ENCODE measurements around the gene MPP4. TPM values are rescaled to one million over a fixed set of nuclear protein-coding genes. Genes with fewer than 3 reads are reported as not detected.

Gene MPP4
- total RNA-seq, 4 donors from 2014 or later = 0.33 TPM; not detected in 3

- Histone ChIP-seq H3K27me3 (no peaks in the 10 kb centered on the region), H3K4me1 (no peaks in the 10 kb centered on the region), H3K9me3 (no peaks in the 10 kb centered on the region), H3K4me3 (no peak overlapping the region), H3K36me3 (peaks cover 0 to 75% of the 10 kb centered on the region in 2 donors), H3K27ac (no peak overlapping the region)
- in situ Hi-C loops (cut with MboI; ENCODE audit: low sequenced_read_pairs in 4 of 4) (no loop called here), intact Hi-C loops (cut with DNase I; ENCODE audit: low total_unique reads) (no loop called here)
- DNase-seq (no peak), ATAC-seq (no peak)
- no peak for TF ChIP-seq POLR2A (IDR thresholded peaks at IDR 0.05)
- TF ChIP-seq CTCF (IDR thresholded peaks at IDR 0.05 in 4 of 5, conservative IDR thresholded peaks at IDR 0.05 in 1 of 5) = no peak
Observed at GRCh38 chr2:201733544-201733943, 35.1 kb upstream of the MPP4 start.

GRCh38 chr2:201730651-201731285, 32.3 kb upstream of the MPP4 start:
- H3K36me3 ChIP-seq = peaks cover 0 to 75% of the 10 kb centered on the region in 2 donors
- TF ChIP-seq CTCF (IDR thresholded peaks at IDR 0.05 in 4 of 5, conservative IDR thresholded peaks at IDR 0.05 in 1 of 5) (no peak), POLR2A (IDR thresholded peaks at IDR 0.05) (no peak)
- H3K4me1 ChIP-seq = no peaks in the 10 kb centered on the region
- H3K27ac ChIP-seq = no peak overlapping the region
- in situ Hi-C loops (cut with MboI; ENCODE audit: low sequenced_read_pairs in 4 of 4) = no loop called here
- ATAC-seq = no peak
- no peak overlapping the region for H3K4me3 ChIP-seq
- intact Hi-C loops (cut with DNase I; ENCODE audit: low total_unique reads) = no loop called here
- no peaks in the 10 kb centered on the region for H3K27me3 ChIP-seq
- no peaks in the 10 kb centered on the region for H3K9me3 ChIP-seq
- DNase-seq = no peak

- in situ Hi-C loops (cut with MboI; ENCODE audit: low sequenced_read_pairs in 4 of 4) (no loop called here), intact Hi-C loops (cut with DNase I; ENCODE audit: low total_unique reads) (no loop called here)
- peaks cover 7 to 67% of the 10 kb centered on the region in 2 donors for H3K36me3 ChIP-seq
- DNase-seq (no peak), ATAC-seq (no peak)
- no peak overlapping the region for H3K27ac ChIP-seq
- no peak overlapping the region for H3K4me3 ChIP-seq
- no peaks in the 10 kb centered on the region for H3K9me3 ChIP-seq
- TF ChIP-seq POLR2A (IDR thresholded peaks at IDR 0.05) (no peak), CTCF (IDR thresholded peaks at IDR 0.05 in 4 of 5, conservative IDR thresholded peaks at IDR 0.05 in 1 of 5) (no peak)
- H3K4me1 ChIP-seq = no peaks in the 10 kb centered on the region
- H3K27me3 ChIP-seq = no peaks in the 10 kb centered on the region
Observed at GRCh38 chr2:201715459-201715858, 17.0 kb upstream of the MPP4 start.

GRCh38 chr2:201712726-201713125, 14.3 kb upstream of the MPP4 start:
- no peaks in the 10 kb centered on the region for H3K9me3 ChIP-seq
- ATAC-seq = no peak
- in situ Hi-C loops (cut with MboI; ENCODE audit: low sequenced_read_pairs in 4 of 4) = no loop called here
- H3K4me1 ChIP-seq = no peaks in the 10 kb centered on the region
- no peaks in the 10 kb centered on the region for H3K27me3 ChIP-seq
- peaks cover 7 to 84% of the 10 kb centered on the region in 2 donors for H3K36me3 ChIP-seq
- intact Hi-C loops (cut with DNase I; ENCODE audit: low total_unique reads) = no loop called here
- TF ChIP-seq CTCF (IDR thresholded peaks at IDR 0.05 in 4 of 5, conservative IDR thresholded peaks at IDR 0.05 in 1 of 5) (no peak), POLR2A (IDR thresholded peaks at IDR 0.05) (no peak)
- no peak for DNase-seq
- no peak overlapping the region for H3K27ac ChIP-seq
- no peak overlapping the region for H3K4me3 ChIP-seq

GRCh38 chr2:201709747-201710146, 11.3 kb upstream of the MPP4 start:
- H3K4me1 ChIP-seq = no peaks in the 10 kb centered on the region
- no peak overlapping the region for H3K27ac ChIP-seq
- no peaks in the 10 kb centered on the region for H3K9me3 ChIP-seq
- ATAC-seq (no peak), DNase-seq (no peak)
- in situ Hi-C loops (cut with MboI; ENCODE audit: low sequenced_read_pairs in 4 of 4) (no loop called here), intact Hi-C loops (cut with DNase I; ENCODE audit: low total_unique reads) (no loop called here)
- H3K4me3 ChIP-seq = no peak overlapping the region
- H3K36me3 ChIP-seq = peaks cover 3 to 84% of the 10 kb centered on the region in 2 donors
- no peaks in the 10 kb centered on the region for H3K27me3 ChIP-seq
- TF ChIP-seq POLR2A (IDR thresholded peaks at IDR 0.05) = no peak
- TF ChIP-seq CTCF (IDR thresholded peaks at IDR 0.05 in 4 of 5, conservative IDR thresholded peaks at IDR 0.05 in 1 of 5) = no peak

Data from gastrocnemius medialis (tissue), 4 donors.